Activated gamma-delta T cell treated with anti-CD3 and anti-CD28 coated beads, Interleukin-2, amount 50 U/mL, for 16 hours (primary cell): ENCODE data around the gene FDXR.
"Not testable (repeated sequence)": the region's sequence is repeated elsewhere in the genome, so short reads cannot be mapped to it uniquely, and the experiment has no call there.

Source experiments
- DNase-seq: peaks from one replicate; pipeline ENCODE4 v3.0.0-alpha.2; 2020; ENCODE audit warnings: low read depth

The FDXR gene

DNA sequence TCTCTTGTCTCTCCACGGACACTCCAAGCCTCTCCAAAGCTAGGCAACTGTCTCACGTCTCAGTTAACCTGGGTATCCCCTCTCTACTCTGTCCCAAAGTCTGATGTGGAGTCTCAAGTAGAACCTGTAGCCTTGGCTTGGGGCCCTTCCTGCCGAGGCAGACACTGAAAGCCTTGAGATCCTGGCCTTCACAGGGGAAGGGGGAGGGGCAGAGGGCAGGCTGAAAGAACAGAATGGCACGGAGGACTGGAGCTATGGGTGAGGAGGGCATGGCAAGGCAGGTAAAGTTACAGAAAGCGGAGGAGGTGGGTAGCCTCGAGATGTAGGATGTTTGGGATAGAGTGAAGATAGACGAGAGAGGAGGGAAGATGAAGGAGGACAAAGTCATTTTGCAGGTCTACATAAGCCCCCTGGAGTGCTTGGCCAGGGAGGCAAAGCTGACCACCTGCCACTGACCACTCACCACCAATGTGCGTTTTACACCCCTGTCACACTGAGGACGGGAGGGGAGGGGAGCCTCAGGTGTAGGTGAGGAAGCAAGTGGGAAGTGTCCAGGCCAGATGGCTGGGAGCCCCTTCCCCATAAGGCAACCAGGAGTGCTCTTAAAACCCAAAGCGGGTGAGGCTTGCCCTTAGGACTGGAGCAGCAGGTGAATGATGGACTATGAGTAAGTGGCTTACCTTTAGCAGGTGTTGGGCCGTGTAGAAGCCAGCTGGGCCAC is 1.3 kb downstream of the FDXR start:
- DNase-seq = no peak

GRCh38 chr17:74870512-74870911 is 2.3 kb downstream of the FDXR start:
- no peak for DNase-seq

- DNase-seq = not testable (repeated sequence)
These were observed 2.8 kb downstream of the FDXR start for GRCh38 chr17:74870028-74870427.

GRCh38 chr17:74868908-74869255 is 3.9 kb downstream of the FDXR start:
- no peak for DNase-seq

DNA sequence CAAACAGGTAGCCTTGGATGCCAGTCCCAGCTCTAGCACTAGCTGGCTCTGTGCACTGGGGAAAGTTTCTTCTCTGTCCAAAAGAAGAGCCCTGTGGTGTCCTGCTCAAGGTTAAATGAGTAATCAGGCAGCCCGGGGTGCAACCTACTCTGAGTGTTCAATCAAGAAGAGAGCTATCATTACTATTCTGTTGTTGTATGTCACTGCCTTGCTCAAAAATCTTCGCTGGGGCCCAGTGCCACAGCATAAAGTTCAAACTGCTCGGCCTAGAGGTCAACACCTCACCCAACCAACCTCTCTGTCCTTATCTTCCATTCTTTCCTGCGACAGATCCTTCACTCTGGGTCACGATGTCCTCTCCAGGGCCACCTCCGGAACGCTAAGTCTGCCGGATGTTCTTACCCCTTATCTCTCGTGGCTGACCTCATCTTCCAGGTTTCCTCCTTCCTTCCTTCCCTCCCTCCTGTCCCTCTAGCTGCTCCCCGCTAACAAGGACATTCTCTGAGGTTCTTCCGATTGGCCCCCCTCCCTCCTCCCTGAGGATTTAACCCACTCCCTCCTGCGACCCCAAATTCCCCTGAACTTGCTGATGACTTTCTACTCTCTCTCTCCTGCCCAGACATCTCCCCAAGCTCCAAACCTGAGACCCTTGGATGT is 4.4 kb downstream of the FDXR start:
- no peak for DNase-seq

DNA sequence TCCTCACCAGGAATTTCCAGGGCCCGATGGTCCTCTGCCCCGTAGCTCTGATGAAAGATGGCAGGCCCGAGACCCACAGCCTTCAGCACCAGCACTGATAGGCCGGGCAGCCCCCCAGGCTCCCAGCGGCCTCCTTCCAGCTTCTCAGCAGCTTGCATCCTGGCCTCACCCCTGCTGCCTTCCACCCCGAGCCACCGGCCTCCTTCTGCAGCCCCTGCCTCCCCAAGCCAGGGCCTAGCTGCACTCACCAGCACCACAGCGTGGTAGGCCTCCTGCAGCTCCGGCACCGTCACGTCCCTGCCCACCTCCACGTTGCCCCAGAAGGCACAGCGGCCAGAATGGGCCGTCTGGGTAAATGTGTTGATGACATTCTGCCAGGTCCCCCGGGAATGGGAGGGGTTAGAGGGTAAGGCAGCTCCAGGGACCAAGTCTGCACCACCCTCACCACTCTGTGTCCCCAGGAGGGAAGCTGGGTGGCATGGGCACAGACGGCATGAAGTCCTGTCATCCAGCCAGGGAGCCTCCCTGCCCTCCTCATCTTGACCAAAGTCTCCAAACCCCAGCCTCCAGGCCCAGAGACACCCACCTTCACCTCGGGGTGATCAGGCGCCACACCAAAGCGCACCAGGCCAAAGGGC is 6.5 kb downstream of the FDXR start:
- no peak for DNase-seq

DNA sequence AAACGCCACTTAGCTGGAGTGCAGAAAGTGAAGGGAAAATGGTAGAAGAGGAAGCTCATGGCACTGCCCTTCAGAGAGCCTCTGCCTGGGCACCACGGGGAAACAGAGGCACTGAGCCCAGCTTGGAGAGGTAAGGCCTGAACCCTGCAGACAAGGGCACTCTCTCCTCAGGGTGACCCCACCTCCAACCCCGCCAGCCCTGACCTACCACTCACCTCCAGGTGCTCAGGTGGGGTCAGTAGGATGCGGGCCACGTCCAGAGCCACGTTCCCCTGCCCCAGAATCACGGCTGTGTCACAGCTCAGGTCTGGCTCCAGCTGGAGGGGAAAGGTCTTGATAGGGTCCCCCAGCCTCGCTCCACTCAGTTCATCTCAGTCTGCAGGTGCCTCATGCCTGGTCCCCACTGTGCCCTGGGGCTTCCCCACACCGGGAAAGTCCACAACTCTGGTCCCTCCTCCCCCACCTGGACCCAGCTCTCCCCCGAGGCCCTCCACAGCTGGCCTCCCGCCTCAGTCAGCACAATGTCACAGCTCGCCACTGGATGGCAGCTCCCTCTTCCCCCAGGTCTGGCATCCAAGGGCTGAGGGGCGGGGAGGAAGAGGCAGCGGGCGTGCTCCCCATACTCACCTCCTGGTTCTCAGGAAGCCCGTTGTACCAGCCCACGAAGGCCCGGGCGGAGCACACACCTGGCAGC is 7.1 kb downstream of the FDXR start:
- DNase-seq = no peak

- DNase-seq = peak; percentile 63
These were observed 7.9 kb downstream of the FDXR start for GRCh38 chr17:74864866-74865395.

GRCh38 chr17:74864297-74864865 is 8.4 kb downstream of the FDXR start:
- DNase-seq = no peak

GRCh38 chr17:74863420-74864296 is 9.1 kb downstream of the FDXR start:
- DNase-seq = no peak

DNA sequence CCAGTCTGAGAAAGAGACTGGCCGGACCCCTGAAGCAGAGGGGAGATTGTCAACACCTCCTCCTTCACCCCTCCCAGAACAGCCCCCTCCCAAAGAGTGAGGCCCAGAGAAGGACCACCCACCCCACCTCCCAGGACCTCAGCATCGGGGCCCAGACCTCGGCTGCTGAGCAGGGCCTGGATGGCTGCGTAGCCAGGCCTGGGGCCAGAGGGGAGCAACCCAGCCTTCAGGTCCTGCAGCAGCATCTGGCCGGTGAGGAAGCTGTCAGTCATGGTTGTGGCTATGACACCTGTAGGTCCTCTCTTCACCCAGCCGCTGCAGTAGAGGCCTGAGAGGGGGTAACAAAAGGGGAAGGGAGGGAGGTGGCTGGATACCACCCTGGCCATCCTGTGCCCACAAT is 9.9 kb downstream of the FDXR start:
- DNase-seq = no peak

DNA sequence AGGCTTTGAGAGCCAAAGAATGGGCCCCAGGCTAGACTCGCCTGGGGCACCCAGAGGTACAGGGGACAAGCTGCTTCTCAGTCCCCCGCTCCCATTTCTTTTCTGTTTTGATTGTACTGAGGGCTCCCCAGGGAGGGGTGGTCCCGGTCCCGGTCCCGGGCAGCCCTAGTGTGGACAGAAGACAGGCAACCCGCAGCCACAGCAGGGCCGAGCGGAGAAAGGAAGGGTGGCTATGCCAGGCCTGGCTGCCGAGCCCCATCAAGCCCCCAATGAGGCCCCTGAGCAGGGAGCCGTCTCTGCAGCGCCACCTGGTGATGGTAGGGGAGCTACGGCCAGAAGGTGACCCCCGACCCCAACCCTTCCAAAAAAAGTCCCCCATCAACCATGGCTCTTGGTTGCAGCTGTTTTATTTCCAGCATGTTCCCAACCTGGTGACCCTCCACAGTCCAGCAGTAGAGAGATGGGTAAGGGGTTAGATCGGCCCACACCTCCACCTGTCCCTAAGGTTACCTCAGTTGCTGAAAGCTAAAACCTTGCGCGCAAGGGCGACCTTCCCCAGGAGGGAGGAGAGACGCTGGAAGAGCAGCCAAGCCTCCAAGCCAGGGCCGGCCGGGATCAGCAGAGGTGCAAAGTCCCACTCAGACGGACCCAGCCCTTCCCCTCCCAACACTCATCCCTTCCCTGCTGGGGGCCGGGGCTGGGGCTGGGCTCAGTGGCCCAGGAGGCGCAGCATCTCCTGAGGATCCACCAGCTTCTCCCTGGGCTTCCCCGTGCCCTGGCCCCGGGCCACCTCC is 10.5 kb downstream of the FDXR start:
- peak; percentile 47 for DNase-seq

DNA sequence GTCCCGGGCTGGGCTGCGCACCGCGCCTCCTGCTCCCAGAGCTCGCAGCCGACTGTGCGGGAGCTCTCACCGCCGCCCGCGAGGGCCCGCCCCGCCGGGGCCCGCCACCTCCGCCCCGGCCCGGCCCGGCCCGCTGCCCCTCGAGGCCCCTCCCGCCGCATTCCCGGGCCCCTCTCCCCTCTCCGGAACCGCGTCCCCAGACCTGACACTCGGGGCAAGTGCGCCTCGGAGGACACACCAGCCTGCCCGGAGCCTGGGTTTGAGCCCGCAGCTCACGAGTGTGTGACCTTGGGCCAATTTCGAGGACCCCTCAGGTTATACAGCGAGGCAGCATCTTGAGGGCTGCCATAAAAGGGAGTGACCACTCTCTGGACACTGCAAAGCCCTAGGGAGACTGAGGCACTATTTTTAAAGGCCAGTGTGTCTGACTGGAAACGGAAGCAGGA is 11.1 kb downstream of the FDXR start:
- DNase-seq = no peak

DNA sequence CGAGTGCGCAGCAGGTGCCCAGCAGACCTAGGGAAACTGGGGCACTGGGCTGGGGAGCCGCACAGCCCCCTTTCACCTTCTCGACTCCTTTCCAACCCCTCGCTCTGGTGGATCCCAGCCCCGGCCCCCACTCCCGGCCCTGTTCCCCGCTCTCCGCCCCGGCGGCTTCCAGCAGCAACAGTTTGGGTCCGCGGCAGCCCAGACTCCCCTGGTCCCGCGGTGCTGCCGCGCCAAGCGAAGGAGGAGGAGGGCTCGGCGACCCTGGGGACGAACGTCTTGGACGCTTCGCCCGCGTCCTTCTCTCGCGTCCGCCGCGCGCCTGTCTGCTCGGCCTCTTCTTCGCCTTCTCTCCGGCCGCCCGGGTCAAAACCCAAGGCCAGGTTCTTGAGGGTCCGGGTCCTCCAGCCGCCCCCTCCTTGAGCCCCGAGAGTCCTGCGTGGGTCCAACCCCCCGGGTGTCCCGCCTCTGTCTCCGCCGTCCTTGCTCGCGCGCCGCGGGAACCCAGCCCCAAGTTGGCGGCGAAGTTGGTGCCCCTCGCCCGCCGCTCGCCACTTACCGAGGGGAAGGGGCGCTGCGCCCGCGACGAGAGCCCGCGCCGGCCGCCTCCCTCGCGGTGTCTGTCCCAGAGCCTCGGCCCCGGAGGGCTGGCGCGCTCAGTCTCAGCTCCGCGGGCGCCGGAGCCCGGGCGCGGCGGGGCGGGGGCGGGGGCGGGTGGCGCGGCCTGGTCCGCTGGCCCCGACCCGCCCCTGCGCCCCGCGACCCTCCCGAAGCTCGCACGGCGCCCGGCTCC is 11.7 kb downstream of the FDXR start:
- DNase-seq = no peak

GRCh38 chr17:74860229-74860871 is 12.4 kb downstream of the FDXR start:
- DNase-seq = no peak

GRCh38 chr17:74859459-74860228 is 13.2 kb downstream of the FDXR start, which contains the start of gene GRIN2C:
Gene GRIN2C (minus strand): TSS chr17:74859885. CDS start chr17:74855092, 4,793 bp downstream.
- DNase-seq = no peak

DNA sequence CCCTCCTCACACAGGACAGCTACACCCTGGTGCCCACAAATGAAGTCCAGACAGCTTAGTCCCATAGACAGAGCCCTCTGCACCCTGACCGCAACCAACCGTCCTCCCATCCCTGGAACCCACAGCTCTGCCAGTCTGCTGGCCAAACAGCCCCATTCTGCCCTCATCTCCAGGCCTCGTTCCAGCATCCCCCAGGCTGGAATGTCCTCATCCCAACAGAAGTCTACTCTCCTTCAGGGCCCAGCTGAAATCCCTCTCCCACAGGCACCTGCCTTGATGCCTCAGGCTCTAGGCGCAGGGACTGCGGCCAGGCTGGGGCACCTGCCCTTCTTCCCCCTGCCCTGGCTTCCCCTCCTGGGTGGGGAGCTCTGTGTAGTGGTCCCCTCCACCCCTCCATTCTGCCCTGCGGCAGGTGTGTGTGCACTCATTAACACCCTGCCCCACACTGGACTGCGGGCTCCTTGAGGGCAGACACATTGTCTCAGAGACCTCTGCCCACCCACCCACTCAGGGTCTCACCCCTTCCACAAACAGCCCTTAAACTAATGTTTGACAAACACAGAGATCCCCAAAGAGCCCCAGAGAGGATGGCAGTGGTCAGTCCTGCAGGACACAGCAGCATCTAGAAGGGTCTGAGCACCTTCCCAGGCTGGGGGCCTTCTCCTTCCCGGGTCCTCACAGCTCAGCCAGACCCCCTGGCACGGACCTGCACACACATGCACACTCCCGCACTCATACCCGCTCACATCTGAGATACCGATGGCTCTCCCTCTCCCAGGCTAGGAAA is 13.9 kb downstream of the FDXR start:
- DNase-seq = no peak
